ENCODE results near the gene TTC3.

Gene TTC3

DNA sequence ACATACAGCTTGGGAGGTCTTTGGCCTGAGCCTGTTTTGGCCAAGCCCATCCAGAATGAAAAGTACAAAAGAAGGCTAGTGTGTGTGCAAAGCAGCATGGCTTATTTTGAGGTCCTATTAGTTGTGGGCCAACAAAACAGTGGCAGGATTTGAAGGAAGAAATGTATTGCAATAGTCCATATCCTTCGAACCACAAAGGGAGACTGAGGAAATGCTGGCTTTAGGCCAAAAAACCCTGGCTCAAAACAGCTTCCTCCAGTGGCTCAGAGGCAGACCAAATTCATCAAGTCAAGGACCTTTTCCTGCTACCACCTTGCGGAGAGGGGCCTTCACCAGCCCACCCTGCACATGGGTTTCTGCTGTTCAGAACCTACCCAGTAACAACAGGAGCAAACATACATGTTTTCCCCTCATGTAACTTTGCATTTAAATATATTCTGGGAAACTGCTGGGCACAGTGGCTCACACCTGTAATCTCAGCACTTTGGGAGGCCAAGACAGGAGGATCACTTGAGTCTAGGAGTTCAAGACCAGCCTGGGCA, 150.8 kb downstream of the TTC3 start:
- no peak for DNase-seq

DNA sequence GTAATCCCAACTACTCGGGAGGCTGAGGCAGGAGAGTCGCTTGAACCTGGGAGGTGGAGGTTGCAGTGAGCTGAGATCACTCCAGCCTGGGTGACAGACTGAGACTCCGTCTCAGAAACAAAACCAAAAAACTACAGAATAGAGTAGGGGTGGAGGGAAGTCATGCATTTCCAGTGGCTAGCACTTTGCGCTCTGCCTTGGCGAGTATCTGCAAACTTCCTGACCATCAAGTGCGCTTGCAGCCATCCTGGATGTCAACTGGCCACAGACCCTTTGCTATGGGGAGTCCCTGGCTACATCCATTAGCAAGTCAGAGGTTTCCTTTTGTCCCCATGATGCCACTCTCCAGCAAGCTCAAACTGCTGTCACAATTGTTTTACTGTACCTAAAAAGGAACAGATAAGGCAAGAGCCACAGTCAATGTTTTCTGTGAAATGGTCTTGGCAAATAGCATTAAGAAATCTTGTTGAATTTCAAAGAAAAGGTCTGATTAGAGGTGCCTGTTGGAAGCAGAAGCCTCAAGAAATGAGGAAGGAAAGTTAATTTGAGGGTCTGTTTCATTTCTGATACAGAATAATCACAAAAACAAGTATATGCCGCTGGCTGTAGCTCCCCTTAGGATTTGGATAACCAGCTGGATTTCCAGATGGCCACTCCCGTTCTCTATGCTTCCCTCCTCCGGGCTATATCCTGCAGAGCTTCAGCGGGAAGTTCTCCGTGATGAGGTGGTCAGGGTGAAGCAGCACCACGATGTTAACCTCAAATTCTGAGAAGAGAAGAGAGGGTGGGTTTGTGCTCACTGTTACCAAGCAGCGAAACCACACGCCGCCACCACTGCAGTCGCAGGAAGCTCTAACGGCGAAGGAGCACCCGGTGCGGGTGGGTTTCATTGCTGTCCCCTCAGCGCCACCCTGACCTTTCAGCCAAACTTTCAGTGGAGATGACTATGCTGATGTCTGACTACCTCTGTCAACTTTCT, 152.1 kb downstream of the TTC3 start:
- no peak for DNase-seq

DNA sequence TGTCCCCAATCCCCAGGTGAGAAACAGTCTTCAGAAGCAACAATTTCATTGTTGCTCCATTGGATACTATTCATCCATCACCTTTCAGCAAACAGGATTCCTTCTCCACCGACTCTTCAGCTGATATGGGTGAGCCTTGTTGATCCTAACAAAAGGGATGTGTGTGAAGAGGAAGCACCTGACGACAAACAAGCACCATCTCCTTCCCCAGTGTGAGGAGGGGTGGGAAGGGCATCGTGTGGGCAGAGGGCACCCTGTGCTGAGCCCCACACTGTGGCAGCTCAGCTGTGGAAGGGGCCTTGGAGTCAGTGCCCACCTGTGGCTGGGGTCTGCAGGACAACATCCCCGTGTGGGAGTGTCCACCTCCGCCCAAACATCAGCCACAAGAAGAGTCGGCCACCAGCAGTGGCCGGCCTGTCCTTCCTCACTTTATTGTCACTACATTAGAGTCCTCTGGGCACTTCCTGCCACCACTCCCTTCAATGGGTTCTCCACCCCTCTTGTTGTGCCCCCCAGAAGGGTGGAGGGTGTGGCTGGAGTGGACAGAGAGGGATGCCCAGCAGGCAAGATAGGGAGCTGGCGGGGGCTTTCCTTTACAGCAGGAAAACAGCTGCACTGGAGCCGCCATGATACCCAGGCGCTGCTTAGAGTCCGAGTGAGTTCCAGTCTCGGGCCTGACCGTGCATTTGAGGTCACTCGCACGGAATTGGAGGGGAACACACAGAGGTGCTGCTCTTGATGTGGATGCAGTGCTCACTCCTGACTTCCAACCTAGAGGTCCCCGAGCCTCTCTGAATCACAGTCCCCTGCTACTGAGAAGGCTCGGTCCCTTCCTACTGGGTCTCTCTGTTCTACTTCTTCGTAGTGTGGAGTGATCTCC, 153.2 kb downstream of the TTC3 start:
- no peak for DNase-seq

DNA sequence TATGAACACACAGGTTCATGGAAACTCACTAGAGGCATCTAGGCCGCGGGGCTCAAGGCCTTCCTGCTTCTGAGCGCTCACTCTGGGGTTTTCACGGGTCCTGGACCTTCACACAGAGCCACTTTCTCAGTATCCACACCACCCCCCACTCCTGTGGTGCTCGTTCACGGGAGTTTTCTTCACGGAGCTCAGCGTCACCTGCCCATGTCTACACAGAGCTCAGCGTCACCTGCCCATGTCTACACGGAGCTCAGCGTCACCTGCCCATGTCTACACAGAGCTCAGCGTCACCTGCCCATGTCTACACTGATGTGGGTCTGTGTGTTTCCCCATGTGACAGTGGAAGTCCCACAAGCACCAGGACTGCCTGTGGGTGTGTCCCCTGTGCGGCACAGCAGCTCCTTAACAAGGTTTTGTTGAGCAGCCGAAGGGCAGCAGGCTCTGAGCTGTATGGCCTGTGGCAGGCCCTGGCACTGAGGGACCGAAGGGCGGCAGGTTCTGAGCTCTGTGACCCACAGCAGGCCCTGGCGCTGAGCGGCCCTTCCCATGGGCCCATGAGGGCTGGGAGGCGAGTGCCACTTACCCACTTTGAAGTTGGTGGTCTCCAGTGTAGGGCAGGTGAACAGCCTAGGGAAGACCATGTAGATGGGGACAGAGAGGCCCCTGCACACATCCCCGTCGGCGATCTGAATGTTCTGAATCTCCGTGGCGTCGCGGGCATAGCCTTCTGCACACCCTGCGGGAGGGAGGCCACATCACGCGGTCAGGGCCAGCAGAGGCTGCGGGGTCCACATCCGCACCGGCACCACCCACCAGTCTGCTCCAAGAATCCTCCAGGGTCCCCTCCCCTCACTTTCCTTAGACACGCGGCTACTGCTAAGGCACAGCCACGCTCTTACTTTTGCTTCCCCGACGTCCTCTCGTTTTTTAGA, 154.3 kb downstream of the TTC3 start:
- no peak for DNase-seq

DNA sequence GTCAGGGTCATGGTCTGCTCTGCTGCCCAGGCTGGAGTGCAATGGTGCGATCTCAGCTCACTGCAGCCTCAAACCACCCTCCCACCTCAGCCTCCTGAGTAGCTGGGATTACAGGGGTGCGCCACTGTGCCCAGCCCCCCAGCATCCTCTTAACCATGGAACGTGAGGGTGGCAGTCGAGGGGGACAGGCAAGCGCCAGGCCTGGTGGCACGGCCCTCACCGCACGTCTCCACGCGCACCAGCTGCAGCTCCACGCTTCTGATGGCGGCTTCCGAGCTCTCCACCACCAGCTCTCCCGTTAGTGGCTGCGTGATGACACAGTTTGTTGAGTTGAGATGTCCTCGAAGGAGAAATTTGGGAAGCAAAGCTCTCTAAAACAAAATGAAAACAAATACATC, 154.9 kb downstream of the TTC3 start:
- DNase-seq: no peak

DNA sequence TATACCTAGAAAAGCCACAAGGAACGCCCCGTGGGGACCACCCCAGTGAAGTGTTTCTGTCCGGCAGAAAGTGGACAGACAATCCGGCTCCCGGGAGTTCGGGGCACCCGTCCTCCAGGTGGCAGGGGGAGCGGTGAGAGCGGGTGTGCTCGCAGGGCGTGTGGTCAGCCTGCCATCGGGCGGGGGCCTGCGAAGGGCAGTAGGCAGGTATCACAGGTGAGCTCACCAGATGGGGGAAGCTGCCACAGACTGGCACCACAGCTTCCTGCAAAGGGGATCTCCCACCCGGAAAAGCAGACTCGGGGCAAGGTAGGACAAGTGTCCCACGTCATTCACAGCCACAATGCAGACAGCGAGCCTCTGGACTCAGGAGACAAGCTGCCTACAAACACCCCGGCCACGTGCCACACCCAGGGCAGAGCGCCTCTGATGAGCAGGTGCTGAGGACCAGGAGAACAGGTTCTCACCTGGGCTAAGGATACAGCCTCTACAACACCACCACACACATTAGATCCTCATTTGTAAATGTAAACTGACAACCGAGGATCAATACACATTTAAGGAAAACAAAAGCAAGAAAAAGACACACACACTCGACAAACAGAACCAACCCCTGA, 157.7 kb downstream of the TTC3 start:
- DNase-seq: no peak

DNA sequence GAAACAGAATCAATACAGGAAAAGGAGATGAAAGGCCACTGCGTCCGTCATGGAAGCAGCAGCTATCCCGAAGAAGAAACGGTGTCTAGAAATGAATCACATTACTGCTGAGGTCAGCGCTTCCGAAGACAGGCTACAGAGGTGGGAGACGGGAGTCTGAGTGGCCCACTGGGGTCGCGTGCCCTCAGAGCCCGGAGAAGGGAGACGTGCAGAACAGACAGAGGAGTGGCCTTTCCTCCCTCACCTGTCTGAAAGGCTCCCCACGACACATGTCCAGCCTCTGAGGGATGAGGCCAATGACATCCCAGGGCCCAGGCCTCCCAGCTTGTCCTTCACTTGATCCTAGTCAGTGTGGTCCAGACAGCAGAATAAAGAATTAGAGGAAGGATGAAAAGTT, 158.2 kb downstream of the TTC3 start:
- no peak for DNase-seq

DNA sequence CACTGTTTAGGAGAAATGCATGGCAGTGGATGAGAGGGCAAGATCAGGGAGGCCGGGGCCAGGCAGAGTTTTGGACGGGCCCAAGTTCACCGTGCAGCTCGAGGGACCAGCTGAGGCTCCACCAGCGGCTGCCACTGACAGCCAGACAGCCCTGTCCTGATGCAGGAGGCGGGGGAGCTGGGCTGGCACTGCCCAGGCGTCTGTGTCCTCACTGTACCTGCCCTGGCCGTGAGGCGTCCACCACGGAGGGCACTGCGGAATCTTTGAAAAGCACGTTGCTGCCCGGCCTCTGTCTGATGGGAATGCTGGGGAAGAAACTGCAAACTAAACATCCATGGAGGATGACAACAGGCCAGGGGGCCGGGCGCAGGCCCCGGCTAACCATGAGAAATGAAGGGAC, 158.6 kb downstream of the TTC3 start:
- no peak for DNase-seq

DNA sequence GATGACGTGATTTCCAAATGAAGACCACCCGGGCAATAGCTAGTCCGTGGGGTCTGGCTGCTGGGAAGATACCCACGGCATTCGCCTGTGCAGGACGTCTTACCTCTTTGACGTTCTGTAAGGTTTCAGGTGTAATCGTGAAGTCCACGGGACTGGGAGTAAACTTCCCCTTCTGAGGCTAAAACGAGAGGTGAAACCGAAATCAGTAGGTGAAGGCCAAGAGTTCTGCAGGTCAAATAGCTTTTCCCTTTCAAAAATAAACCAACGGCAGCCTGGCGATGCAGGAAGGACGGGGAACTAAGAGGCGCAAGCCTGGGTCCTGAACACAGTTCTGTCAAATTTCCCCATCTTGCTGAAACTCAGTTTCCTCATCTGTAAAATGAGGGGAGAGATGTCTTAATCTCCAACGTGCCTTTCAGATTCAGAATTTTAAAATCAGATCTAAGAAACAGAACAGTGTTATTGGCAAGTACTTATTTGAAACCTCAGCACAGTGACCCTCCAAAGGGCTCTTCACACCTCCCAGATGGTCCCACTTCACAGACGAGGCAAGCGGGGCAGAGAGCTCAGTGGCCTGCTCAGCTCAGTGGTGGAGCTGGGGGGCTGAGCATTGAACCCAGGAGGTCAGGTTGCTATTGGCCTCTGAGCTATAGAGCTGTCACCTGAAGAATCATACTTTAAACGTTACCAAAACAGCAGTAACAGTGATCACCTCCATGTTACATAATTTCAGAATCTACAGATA, 159.4 kb downstream of the TTC3 start:
- DNase-seq: no peak

DNA sequence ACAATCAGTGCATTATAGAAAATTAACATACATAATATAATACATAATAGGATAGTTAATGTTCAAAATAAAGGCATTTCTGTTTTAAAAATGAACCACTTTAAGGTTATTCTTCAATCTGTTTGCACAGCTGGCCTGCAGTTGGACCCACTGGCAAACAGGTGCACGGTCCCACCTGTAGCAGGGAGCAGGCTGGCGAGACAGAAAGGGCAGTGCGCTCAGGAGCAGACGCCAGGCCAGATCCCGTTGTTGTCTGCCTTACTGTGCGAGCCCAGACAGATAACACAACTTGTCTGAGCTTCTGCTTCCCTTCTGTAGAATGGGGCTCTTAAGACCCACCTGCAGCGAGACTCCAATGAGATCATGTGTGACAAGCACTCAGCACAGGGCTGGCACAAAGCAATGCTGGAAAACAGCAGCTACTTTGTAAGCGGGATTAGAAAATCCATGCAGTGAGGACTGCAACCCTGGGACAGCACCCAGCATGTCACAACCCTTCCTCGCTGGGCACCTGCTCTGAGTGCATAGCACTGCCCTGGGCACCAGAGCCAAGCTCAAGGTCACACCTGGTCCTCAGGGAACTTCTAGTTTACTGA, 160.6 kb downstream of the TTC3 start:
- no peak for DNase-seq

DNA sequence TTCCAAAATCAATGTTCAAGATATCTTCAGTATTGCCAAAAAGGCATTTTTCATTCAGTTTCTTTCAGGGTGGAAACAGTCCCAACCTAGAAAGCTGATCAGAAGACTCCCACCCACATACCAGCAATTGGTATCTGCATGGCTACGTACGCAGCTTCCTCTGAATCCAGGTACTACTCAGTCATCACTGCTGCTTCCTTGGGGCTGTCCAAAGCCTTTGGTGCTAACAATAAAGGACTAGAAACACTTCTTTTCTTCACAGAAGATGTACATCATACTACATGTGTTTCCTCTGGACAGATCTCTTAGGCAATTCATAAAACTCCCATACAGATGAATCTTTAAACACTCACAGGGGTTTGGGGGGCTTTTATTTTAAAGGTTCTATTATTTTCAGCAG, 164.3 kb downstream of the TTC3 start:
- DNase-seq: no peak

DNA sequence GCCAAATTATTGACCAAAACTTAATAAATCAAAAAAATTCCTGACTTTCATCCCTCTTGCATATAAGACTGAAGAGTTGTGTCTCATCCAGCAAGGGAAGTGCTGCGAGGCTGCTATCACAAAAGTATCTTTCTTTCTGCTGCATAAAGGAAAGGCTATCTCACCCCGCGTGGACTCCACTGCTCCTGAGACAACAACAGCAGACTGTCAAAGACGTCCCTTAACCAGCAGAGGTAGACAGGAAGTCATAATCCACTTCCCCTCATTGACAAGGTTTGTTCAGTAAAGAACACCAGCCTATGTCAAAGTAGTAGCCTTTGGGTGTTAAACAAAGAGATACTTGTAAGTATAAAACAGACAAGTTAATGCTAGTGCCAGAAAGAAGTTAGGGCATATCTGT, 164.7 kb downstream of the TTC3 start:
- DNase-seq: no peak

DNA sequence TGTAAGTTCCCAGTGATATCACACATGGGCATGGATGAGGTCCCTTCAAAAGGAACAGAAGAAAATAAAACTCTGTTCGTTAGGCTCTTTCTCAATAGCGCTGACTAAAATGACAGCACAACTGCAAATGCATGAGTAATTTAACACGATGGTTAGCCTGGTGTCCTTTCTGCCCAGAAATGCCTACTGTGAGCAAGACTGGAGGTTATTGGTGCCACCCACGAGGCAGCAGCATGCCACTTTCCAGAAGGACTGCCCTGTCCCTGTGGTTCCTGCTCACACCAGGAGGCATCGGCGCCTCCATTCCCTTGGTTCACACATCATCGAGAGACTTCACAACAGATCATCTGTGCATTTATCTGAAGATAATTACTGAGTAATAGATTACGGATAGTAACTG, 167.9 kb downstream of the TTC3 start:
- no peak for DNase-seq

DNA sequence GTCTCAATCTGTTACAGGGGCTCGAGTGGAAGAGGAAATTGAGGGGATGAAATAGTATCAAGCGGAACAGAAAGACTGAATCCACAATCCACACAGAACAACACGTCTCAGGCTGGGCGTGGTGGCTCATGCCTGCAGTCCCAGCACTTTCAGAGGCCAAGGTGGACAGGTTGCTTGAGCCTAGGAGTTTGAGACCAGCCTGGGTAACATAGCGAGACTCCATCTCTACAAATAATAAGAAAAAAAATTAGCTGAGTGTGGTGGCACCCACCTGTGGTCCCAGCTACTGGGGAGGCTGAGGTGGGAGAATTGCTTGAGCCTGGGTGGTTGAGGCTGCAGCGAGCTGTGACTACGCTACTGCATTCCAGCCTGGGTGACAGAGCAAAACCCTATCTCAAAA, 168.4 kb downstream of the TTC3 start:
- DNase-seq: no peak

DNA sequence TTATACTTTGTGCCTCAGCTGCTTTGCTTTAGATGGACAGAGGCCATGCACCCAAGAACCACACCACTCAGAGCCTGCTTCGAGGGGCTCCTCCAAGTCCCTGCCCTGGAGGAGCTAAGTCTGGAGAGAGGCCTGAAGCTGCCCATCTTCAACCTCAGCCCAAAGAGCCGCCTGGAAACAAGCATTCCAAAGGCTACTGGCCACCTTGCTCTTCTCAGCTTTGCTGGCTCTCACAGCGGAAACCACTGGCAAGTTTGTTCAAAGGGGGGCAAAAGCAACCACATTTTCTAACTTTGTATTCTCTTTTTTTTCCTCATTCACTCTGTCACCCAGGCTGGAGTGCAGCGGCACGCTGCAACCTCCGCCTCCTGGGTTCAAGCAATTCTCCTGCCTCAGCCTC, 170.9 kb downstream of the TTC3 start:
- DNase-seq: no peak

DNA sequence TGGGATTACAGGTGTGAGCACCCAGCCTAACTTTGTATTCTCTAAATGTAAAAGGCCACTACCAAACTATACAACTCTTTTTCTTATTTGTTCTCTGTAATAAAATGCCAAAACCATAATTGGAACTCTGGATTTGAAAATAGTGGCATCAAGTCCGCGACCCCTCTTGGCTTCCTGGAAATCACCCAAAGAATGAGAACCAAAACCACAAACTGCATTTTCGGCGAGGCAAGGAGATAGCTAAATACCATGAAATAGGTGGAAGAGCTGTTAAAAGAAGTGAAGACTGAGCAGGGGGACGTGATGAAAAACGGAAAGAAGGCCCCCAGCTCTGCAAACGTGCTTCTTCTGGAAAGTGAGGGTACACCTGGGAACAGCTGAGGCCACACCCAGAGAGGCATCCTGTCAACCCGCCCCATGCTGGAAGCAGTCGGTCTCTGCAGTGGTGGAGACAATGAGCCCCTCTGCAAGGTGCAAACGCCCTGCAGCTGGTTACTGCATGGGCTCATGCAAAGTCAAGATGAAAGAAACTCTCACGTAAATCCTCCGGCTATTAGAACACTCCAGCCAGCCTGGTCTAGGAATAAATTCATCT, 171.5 kb downstream of the TTC3 start:
- DNase-seq: no peak

DNA sequence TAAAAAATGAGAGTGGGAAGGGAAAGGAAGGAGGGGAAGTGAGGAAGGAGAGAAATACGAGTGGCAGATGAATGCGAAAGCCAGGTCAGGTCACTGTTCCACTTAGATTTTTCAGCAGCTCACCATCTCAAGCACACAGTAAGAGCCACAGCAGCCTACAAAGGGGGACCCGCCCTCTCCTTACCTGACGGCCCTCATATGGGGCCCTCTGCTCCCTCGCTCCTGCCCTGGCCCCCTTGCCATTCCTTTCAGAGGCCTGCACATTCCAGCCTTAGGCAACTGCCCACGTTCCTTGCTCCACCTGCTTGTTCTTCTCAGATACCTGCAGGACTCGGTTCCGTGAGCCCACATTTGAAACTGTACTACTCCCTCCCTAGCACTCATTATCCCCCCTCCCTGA, 172.1 kb downstream of the TTC3 start:
- no peak for DNase-seq

DNA sequence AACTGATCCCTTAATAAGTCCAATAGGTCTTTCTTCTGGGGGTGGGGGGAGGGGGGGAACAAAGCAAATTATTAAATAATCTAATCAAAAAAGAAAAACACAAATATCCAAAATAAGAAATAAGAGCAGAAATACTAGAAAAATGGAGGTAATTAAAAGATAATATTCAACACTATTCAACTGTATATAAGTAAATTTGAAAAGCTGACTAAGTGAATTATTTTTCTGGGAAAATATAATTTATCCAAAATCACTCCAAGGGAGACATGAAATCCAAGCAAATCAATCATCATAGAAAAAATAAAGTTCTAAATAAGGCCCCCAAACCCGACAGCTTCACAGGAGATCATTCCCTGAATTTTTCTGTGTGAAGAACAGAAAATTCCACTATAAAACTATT, 175.2 kb downstream of the TTC3 start:
- DNase-seq: no peak

All from hypothalamus (tissue), 51 donors.